ENCODE results near the gene DVL3.

The DVL3 gene

GRCh38 chr3:184173374-184173722, 18.2 kb downstream of the DVL3 start:
- no peak overlapping the region for H3K4me2 ChIP-seq (ENCODE audit: low read depth, low read length, poor library complexity, severe bottlenecking)
- no peaks in the 10 kb centered on the region for H3K9me2 ChIP-seq (replicated peaks; ENCODE audit: insufficient read depth, low read length)
- H2AFZ ChIP-seq (ENCODE audit: low read depth, low read length, severe bottlenecking), result no peak overlapping the region
- TF ChIP-seq CTCF (IDR thresholded peaks at IDR 0.05; ENCODE audit: insufficient read depth, low read length, poor library complexity, severe bottlenecking), result no peak
- no peak for TF ChIP-seq EZH2phosphoT487 (conservative IDR thresholded peaks at IDR 0.05; ENCODE audit: low read length)
- no peaks in the 10 kb centered on the region for H4K20me1 ChIP-seq (ENCODE audit: low read depth, low read length)
- 0 out of 2 replicates have a peak, but pooled peaks cover 6% of the 10 kb centered on the region for H3F3A ChIP-seq (ENCODE audit: insufficient read depth)
- no peaks in the 10 kb centered on the region for H3K27me3 ChIP-seq (ENCODE audit: low read length)
- H3K79me2 ChIP-seq (ENCODE audit: insufficient read depth, low read length), result peaks cover 24% of the 10 kb centered on the region
- H3K9ac ChIP-seq (ENCODE audit: low read length), result no peak overlapping the region
- no peak overlapping the region for H3K27ac ChIP-seq (ENCODE audit: low read depth, low read length)
- no peaks in the 10 kb centered on the region for H3K9me3 ChIP-seq (ENCODE audit: insufficient read depth, low read length)
- H3K36me3 ChIP-seq (ENCODE audit: low read length), result no peaks in the 10 kb centered on the region
- no peak overlapping the region for H3K4me3 ChIP-seq (ENCODE audit: insufficient read depth, low read length, poor library complexity, severe bottlenecking)

- H3K9me3 ChIP-seq (ENCODE audit: insufficient read depth, low read length), result no peaks in the 10 kb centered on the region
- H3K27ac ChIP-seq (ENCODE audit: low read depth, low read length), result 0 out of 2 replicates have a peak overlapping the region, but pooled peaks have one; percentile 10
- H3K36me3 ChIP-seq (ENCODE audit: low read length), result no peaks in the 10 kb centered on the region
- 0 out of 2 replicates have a peak, but pooled peaks cover 6% of the 10 kb centered on the region for H3F3A ChIP-seq (ENCODE audit: insufficient read depth)
- H3K79me2 ChIP-seq (ENCODE audit: insufficient read depth, low read length), result peaks cover 24% of the 10 kb centered on the region
- H3K9ac ChIP-seq (ENCODE audit: low read length), result no peak overlapping the region; the same call in 1 of the 2 replicates
- peak overlapping the region; percentile 15 for H2AFZ ChIP-seq (ENCODE audit: low read depth, low read length, severe bottlenecking)
- no peak overlapping the region for H3K4me3 ChIP-seq (ENCODE audit: insufficient read depth, low read length, poor library complexity, severe bottlenecking)
- H4K20me1 ChIP-seq (ENCODE audit: low read depth, low read length), result no peaks in the 10 kb centered on the region
- peak overlapping the region; percentile 48 for H3K4me2 ChIP-seq (ENCODE audit: low read depth, low read length, poor library complexity, severe bottlenecking)
- no peaks in the 10 kb centered on the region for H3K27me3 ChIP-seq (ENCODE audit: low read length)
- H3K9me2 ChIP-seq (replicated peaks; ENCODE audit: insufficient read depth, low read length), result no peaks in the 10 kb centered on the region
- no peak for TF ChIP-seq CTCF (IDR thresholded peaks at IDR 0.05; ENCODE audit: insufficient read depth, low read length, poor library complexity, severe bottlenecking)
- TF ChIP-seq EZH2phosphoT487 (conservative IDR thresholded peaks at IDR 0.05; ENCODE audit: low read length), result no peak
Measured at GRCh38 chr3:184174284-184174645, 19.1 kb downstream of the DVL3 start.

- H3F3A ChIP-seq (ENCODE audit: insufficient read depth), result 0 out of 2 replicates have a peak, but pooled peaks cover 6% of the 10 kb centered on the region
- H3K9me2 ChIP-seq (replicated peaks; ENCODE audit: insufficient read depth, low read length), result no peaks in the 10 kb centered on the region
- peak within 1 kb of the TSS; percentile 80 for H3K4me2 ChIP-seq (ENCODE audit: low read depth, low read length, poor library complexity, severe bottlenecking)
- H3K27me3 ChIP-seq (ENCODE audit: low read length), result no peaks in the 10 kb centered on the region
- peak within 1 kb of the TSS; percentile 96 for H3K9ac ChIP-seq (ENCODE audit: low read length)
- H2AFZ ChIP-seq (ENCODE audit: low read depth, low read length, severe bottlenecking), result peak within 1 kb of the TSS; percentile 83
- H3K27ac ChIP-seq (ENCODE audit: low read depth, low read length), result peak within 1 kb of the TSS; percentile 48
- H3K9me3 ChIP-seq (ENCODE audit: insufficient read depth, low read length), result no peaks in the 10 kb centered on the region
- H3K36me3 ChIP-seq (ENCODE audit: low read length), result no peaks in the 10 kb centered on the region
- H4K20me1 ChIP-seq (ENCODE audit: low read depth, low read length), result no peaks in the 10 kb centered on the region
- TF ChIP-seq EZH2phosphoT487 (conservative IDR thresholded peaks at IDR 0.05; ENCODE audit: low read length) (no peak), CTCF (IDR thresholded peaks at IDR 0.05; ENCODE audit: insufficient read depth, low read length, poor library complexity, severe bottlenecking) (no peak)
- H3K79me2 ChIP-seq (ENCODE audit: insufficient read depth, low read length), result peaks cover 24% of the 10 kb centered on the region
- peak within 1 kb of the TSS; percentile 83 for H3K4me3 ChIP-seq (ENCODE audit: insufficient read depth, low read length, poor library complexity, severe bottlenecking)
Measured at GRCh38 chr3:184174646-184175492, 19.7 kb downstream of the DVL3 start, which contains the start of gene AP2M1. Gene AP2M1 (plus strand): TSS chr3:184174855. CDS start chr3:184176994, 2,139 bp downstream.

Measured in SU-DHL-6 (cell line).